Subcutaneous adipose tissue (tissue), 4 donors: ENCODE results near the gene ERG28. TPM values are rescaled to one million over a fixed set of nuclear protein-coding genes. Genes with fewer than 3 reads are reported as not detected.

Experiments
- CTCF ChIP-seq: fragments of 450-650 bp; IDR thresholded peaks from one replicate; pipeline ENCODE4 v1.5.1; 2016; ENCODE audit warnings: low read depth, mild to moderate bottlenecking, control low read depth, antibody characterized with exemption, moderate library complexity
- total RNA-seq, 4 donors: library from RNA; depleted of rRNA; stranded (reverse); fragments of >200 nt; gene quantifications; one replicate each; pipeline ENCODE4 v1.1.0, GENCODE V29; 2016

The ERG28 gene
- total RNA-seq, 4 donors from 2014 or later: 3.7 to 5.9 (median 4.4) TPM

GRCh38 chr14:75649337-75649736, 11.3 kb downstream of the ERG28 start:
- no peak for TF ChIP-seq CTCF

DNA sequence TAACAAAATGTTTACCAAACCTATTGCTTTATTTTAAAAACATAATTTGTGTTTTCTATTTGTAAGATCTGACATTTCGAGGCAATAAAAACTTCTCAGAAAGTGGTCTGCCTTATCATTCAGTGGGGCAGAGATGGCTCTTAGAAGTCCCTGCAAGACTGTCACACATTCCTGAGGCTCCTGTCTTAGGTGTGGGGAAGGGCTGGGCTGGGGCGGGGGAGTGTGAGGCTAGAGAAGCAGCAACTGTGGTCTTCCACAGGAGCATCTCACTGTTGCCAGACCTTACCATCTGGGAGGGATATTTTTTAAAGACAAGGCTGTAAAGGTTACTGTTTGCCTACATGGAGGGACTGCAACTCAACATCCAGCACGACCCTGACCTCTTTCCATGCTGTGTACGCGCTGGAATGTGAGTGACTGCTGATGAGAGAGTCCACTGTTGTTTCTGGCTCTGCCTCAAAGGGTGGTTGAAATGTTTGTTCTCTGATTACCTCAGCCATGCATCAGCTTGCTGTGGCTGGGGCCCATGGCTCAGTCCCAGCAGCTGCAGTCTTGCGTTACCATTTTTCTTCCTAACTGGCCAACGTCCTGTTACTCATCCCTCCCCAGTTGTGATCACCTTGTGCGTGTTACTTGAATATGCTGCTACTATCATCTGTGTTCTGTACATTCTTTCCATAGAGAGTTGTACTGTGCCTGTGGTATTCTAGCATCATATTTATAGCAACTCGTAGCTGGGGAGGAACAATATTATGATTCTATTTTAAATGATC, 12.4 kb downstream of the ERG28 start:
- no peak for TF ChIP-seq CTCF

DNA sequence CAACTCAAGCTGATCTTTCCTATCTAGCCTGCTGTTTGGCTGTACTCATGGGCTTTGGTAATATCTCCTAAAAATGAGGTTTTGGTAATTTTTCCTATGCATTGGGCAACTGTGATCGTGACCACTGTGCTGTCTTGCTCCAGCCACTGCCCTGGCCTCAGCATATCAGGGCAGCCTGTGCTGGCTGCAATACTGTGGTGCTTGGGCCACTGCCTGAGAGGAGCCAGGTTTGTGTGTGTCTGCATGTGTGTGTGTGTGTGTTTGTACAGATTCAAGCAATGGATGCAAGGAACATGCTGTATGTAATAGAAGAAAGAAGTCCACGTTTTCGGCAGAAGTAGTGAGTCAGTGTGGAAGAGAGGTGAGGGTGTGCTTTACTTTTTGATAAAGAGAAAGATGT, 13.0 kb downstream of the ERG28 start:
- TF ChIP-seq CTCF: no peak

DNA sequence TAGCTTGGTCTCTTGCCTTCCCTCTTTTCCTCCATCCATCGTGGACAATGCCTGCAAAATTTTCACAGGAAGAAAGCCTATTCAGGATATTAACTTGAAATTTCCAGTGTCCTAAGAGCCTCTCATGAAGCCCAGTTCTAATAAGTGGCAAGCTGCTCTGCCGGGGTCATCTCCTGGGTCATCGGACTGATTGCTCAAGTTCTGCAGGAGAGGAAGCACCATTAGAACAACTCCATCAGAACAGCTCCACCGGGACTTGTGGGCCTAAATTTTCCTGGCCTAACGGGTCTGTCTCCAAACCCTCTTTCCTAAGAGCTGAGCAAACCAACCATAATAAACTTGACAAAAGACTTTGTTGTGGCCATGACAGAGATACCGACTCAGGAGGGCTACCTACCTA, 13.9 kb downstream of the ERG28 start:
- no peak for TF ChIP-seq CTCF

- TF ChIP-seq CTCF: no peak
These were observed 15.6 kb downstream of the ERG28 start for GRCh38 chr14:75645056-75645455.

- no peak for TF ChIP-seq CTCF
These were observed 16.7 kb downstream of the ERG28 start for GRCh38 chr14:75643985-75644384.

DNA sequence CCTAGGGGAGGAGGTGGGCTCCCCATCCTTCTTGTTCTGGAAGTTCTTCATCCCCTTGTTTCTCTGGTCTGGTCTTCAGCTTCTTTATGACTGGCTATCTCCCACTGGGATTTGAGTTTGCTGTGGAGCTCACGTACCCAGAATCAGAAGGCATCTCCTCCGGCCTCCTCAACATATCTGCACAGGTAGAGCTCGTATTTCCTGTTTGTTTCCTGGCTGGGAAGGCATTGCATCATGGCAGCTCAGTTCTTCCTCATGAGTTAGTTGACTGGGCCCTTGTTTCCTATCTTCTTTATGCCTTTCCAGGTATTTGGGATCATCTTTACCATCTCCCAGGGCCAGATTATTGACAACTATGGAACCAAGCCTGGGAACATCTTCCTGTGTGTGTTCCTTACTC, 19.8 kb downstream of the ERG28 start:
- no peak for TF ChIP-seq CTCF
